ENCODE results near the gene DENND1A. TPM values are rescaled to one million over a fixed set of nuclear protein-coding genes. Genes with fewer than 3 reads are reported as not detected.

DENND1A gene
- total and polyA plus RNA-seq, 2 experiments from 2014 or later = 13.1 to 14.5 TPM

GRCh38 chr9:123339666-123340510, 590.0 kb downstream of the DENND1A start:
- H3K9me3 ChIP-seq (ENCODE audit: low read depth) = no peaks in the 10 kb centered on the region
- H3K27me3 ChIP-seq = no peaks in the 10 kb centered on the region
- DNase-seq (ENCODE audit: low read depth in 1 of 2, low spot score in 1 of 2) = no peak
- no peak for TF ChIP-seq CTCF (IDR thresholded peaks at IDR 0.05; ENCODE audit: low read depth, low read length)
- no peak overlapping the region for H3K27ac ChIP-seq
- no peaks in the 10 kb centered on the region for H3K36me3 ChIP-seq
- no peak overlapping the region for H3K4me3 ChIP-seq
- H3K4me1 ChIP-seq (ENCODE audit: low read depth) = peaks cover 28% of the 10 kb centered on the region

- Histone ChIP-seq H3K27me3 (no peaks in the 10 kb centered on the region), H3K4me1 (ENCODE audit: low read depth) (peaks cover 34% of the 10 kb centered on the region), H3K4me3 (no peak overlapping the region), H3K9me3 (ENCODE audit: low read depth) (no peaks in the 10 kb centered on the region), H3K36me3 (no peaks in the 10 kb centered on the region), H3K27ac (no peak overlapping the region)
- no peak for TF ChIP-seq CTCF (IDR thresholded peaks at IDR 0.05; ENCODE audit: low read depth, low read length)
- DNase-seq (ENCODE audit: low read depth in 1 of 2, low spot score in 1 of 2) = peak in 1 of 2 donors; percentile 52
Observed at GRCh38 chr9:123338710-123339665, 590.9 kb downstream of the DENND1A start.

GRCh38 chr9:123337971-123338370, 592.0 kb downstream of the DENND1A start:
- Histone ChIP-seq H3K36me3 (no peaks in the 10 kb centered on the region), H3K4me1 (ENCODE audit: low read depth) (peaks cover 34% of the 10 kb centered on the region), H3K4me3 (no peak overlapping the region), H3K27ac (no peak overlapping the region), H3K9me3 (ENCODE audit: low read depth) (no peaks in the 10 kb centered on the region), H3K27me3 (no peaks in the 10 kb centered on the region)
- DNase-seq (ENCODE audit: low read depth in 1 of 2, low spot score in 1 of 2) = no peak
- TF ChIP-seq CTCF (IDR thresholded peaks at IDR 0.05; ENCODE audit: low read depth, low read length) = no peak

GRCh38 chr9:123336959-123337358, 593.0 kb downstream of the DENND1A start:
- H3K27ac ChIP-seq = no peak overlapping the region
- no peak overlapping the region for H3K4me3 ChIP-seq

More at GRCh38 chr9:123336959-123337358, 593.0 kb downstream of the DENND1A start:
- Histone ChIP-seq H3K36me3 (no peaks in the 10 kb centered on the region), H3K27me3 (no peaks in the 10 kb centered on the region), H3K4me1 (ENCODE audit: low read depth) (peaks cover 34% of the 10 kb centered on the region), H3K9me3 (ENCODE audit: low read depth) (no peaks in the 10 kb centered on the region)
- no peak for DNase-seq (ENCODE audit: low read depth in 1 of 2, low spot score in 1 of 2)
- no peak for TF ChIP-seq CTCF (IDR thresholded peaks at IDR 0.05; ENCODE audit: low read depth, low read length)
